Stimulated activated CD8-positive, alpha-beta memory T cell treated with anti-CD3 and anti-CD28 coated beads, Interleukin-7, amount 100 ng/mL, for 4 hours (primary cell): ENCODE measurements around the gene BBC3.
A peak's percentile ranks its signal among the peaks of the same experiment; 100 is the strongest.

Experiments used
- DNase-seq, 2 donors: peaks; one replicate each; pipeline ENCODE4 v3.0.0-alpha.2; 2020; ENCODE audit warnings: low read depth in 2 of 2

The BBC3 gene

DNA sequence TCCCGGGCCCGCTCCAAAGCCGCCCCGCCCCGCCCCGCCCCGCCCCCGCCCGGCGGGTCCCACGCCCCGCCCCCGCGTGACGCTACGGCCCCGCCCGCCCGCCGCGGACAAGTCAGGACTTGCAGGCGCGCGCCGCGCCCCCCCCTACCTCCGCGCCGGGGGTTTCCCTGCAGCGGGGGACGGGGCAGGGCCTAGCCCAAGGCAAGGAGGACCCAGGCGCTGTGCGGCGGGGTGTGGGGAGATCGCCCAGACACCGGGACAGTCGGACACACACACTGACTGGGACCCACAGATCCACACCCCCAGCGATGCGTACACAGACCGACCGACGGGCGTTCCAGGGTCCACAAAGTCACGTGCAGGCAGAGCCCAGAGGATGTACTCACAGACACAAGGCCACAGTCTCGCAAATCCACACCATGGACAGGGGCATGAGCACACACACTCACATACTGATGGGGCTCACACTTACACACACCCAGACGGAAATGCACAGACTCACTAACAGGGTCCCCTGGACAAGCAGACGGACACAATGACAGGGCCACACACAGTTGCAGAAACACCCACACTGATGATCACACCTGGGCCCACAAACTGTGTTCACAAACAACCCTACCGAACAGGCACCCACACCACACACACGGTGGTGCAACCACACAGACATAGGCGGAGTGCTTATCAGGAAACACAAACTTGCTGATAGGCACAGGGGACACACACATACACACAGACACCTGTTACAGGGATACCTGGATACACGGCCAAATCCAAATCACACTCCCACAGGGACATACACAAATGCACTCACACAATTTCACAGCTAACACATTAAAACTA, 436 bp upstream of the BBC3 start:
- DNase-seq: peak; percentile 83 to 94

- DNase-seq: peak; percentile 54 to 74
These were observed 712 bp downstream of the BBC3 start for GRCh38 chr19:47230054-47230920.

DNA sequence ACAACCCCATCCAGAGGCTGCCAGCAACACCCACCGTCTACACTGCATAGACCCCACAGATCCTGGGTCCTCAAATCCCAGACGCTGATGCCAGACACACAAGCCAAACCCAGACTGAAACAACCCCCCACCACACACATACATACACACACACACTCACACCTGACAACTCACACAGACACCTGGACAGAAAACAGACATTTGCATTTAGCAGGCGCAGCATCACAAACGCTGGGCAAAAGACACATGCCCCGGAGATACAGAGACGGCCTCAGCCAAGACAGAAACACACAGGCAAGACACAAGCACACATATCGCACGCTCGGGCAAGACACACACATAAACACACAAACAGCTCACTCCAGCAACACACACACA, 1.3 kb downstream of the BBC3 start:
- DNase-seq: no peak

DNA sequence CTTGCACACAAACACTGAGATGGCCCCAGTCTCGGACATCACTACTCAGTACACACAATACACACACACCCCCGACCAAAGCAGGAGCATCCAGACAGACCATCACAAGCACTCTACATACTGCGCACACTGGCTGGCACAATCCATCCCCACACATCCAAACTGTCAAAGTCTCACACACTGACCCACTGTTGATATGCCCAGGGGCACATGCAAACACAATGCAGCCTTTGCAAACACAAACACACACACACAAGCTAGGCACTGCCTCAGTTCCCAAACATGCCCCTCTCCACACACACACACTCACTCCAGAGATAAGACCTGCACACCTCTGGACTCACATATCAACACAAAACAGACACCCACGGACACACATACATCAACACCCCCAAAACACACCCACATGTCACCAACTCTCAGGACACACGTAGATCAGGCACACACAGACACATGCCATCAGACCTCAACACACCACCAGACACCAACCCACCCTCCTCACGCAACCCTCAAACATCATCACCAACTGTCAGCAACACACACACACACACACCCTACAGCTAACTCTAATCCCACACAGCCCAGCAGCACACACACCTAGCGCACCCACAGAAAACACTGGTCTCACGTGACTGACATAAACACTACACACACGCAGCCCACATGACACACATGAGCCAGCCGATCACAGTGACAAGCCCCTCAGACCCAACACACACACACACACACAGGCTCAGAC, 1.9 kb downstream of the BBC3 start:
- DNase-seq: peak in 1 of 2 donors; percentile 10

DNA sequence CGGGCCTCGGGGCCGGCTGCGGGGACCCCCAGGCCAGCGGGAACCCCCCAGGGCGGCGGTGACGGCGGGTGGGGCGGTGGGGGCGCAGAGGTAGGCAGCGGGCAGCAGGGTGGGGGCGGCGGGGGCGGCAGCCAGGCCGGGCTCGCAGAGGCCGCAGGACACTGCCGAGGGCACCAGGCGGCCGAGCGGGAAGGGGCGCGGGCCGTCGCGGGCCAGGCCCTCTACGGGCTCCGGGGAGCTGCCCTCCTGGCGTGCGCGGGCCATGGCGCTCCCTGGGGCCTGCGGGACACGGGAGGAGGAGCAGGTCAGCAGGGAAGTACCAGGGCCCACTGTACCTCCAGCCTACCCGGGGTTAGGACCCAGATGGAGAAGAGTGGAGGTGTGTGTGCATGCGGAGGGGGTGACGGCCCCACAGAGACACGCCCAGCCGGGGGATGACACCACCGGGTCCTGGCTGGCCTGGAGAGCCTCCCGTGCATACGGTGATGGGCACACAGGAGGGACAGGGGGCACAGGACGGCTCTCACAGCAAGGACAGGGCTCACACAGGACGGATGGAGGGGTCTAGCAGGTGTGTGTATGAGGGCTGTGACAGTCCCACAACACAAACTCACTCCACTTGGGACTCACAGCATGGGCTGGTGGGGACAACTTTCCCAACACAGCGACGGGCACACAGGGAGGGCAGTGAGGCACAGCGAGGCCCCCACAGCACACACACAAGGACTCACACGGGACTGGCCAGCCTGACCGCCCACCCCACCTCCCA, 2.6 kb downstream of the BBC3 start:
- DNase-seq: peak in 1 of 2 donors; percentile 37

DNA sequence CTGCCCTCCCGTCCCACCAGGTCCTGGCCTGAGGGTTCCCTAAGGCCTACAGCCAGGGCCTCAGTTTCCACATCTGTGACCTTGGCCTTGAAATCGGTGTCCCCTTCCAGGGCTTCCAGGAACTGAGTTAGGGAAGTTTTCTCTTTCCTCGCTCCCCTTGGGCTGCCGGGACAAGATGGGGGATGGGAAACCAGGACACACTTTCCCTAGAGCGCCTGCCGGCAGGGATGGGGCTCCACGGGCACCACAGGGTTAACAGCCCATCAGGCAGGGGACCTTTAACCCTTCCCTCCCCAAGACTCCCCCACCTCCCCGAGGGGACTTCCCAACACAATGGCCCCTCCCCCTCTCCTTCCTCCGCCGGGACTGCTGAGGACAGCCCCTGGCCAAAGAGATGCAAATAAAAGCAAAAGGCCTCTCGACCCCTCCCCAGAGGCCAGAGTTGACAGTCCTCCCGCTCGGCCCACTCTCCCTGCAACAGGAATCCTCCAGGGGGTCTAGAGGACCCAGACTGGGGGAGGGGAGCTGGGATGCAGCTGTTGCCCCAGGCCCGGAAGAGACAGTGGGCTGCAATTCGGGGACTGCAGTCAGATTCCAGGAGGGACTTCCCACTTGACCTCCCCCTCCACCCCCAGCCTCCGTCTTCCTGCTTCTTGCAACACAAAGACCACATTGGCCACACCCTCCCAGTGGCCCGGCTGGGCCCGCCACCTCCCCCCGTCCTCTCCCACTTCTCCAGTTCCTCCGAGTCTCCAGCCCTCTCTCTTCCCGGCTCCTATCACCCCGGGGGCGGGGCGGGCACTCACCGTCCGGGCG, 3.4 kb downstream of the BBC3 start:
- peak in 1 of 2 donors; percentile 46 for DNase-seq

- DNase-seq: peak in 1 of 2 donors; percentile 48
These were observed 4.3 kb downstream of the BBC3 start for GRCh38 chr19:47226426-47227351.

- DNase-seq: peak; percentile 61 to 83
These were observed 5.1 kb downstream of the BBC3 start for GRCh38 chr19:47225746-47226425.

GRCh38 chr19:47221890-47222289, 9.1 kb downstream of the BBC3 start:
- DNase-seq: no peak

- DNase-seq: no peak
These were observed 9.7 kb downstream of the BBC3 start for GRCh38 chr19:47221080-47221841.

DNA sequence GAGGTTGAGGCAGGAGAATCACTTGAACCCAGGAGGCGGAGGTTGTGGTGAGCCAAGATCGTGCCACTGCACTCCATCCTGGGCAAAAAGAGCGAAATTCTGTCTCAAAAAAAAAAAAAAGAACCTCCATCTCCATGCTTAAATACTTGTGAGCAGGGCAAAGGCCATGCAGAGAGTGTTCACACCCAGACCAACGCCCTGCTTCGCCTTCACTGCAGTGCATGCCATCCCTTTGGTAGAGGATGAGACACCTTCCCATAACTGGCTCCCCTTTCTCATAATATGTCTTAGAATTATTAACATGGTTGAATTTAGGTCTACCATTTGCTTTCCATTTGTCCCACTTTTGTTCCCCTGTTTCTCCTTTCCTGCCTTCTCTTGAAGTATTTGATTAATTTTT, 15.4 kb downstream of the BBC3 start:
- no peak for DNase-seq

- DNase-seq: peak; percentile 50 to 71
These were observed 20.2 kb downstream of the BBC3 start for GRCh38 chr19:47210689-47211316.

DNA sequence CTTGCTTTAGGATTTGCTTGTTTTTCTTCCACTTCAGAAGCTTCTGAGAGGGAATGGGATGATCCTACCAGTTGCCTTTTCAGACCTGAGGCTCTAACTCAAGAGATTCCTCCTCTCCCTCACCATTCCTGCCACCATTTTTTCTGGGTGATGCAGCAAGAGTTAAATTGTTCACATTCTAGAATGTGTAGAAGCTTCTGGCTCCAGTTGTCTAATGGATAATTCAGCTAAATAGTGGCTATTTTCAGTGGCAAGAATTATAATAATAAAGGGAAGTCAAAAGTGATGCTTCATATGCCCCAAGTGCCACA, 20.9 kb downstream of the BBC3 start:
- DNase-seq: no peak

- DNase-seq: no peak
These were observed 21.4 kb downstream of the BBC3 start for GRCh38 chr19:47209319-47210179.

- DNase-seq: no peak
These were observed 27.7 kb downstream of the BBC3 start for GRCh38 chr19:47203254-47203653.

DNA sequence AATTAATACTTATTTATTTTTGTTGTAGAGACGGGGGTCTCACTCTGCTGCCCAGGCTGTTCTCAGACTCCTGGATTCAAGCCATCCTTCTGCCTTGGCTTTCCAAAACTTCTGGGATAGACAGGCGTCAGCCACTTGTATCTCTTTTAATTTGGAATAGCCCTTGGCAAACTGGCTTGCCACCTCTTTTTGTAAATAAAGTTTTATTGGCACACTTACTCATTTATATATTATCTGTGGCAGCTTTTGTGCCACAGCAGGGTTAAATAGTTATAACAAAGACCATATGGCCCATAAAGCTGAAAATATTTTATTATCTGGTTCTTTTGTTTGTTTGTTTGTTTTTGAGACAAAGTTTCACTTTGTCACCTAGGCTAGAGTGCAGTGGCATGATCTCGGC, 30.5 kb downstream of the BBC3 start:
- no peak for DNase-seq

DNA sequence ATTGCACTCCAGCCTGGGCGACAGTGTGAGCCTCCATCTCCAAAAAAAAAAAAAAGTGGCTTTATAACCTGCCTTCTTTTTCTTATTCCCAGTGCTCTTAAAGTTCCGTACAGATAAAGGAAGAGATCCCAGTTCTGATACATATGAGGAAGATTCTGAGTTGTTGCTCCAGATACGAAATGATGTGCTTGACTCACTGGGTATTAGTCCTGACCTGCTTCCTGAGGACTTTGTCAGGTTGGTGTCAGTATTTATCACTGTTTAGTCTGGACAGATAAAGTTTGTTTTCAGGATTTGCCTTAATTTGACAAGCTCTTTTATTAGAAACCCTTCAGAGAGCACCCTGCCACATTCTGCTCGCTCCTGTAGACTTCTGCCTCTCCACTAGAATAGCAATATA, 33.9 kb downstream of the BBC3 start:
- DNase-seq: no peak
